K562 (cell line): ENCODE results near the gene ANKS3. TPM values are rescaled to one million over a fixed set of nuclear protein-coding genes. Genes with fewer than 3 reads are reported as not detected.

Experiments
- ATAC-seq: fragments of 200-7000 bp; cut with Tn5 transposase; 3 replicates; pipeline ENCODE4 v1.9.1; 2020; ENCODE audit warnings: moderate library complexity
- BruUV-seq: library from RNA; stranded (reverse); fragments of 400-500 nt; replicated peaks from 2 replicates; lab custom pipeline; 2021; lab: Mats Ljungman, UMichigan
- CTCF ChIA-PET: fragments of 300-600 bp; formaldehyde crosslinking; extraction: SDS; loops from one replicate; lab custom pipeline; 2021; ENCODE audit warnings: low intra/inter-chr PET ratio; lab: Yijun Ruan, JAX
- POLR2A ChIA-PET: fragments of 300-600, 350-650 bp; sonication (Branson Sonifier 250); formaldehyde crosslinking; extraction: SDS; loops from one replicate; lab custom pipeline; 2021; ENCODE audit warnings: antibody characterized with exemption, inconsistent platforms; lab: Yijun Ruan, JAX
- DNase-seq, 4 experiments: peaks; one replicate each; pipeline versions ENCODE4 v3.0.0 to v3.0.0-alpha.2; 2011 to 2018; ENCODE audit warnings: low spot score in 3 of 4, mixed read lengths in 3 of 4; ENCODE audit errors: extremely low read depth in 1 of 4
- FAIRE-seq: peaks from 2 replicates; lab custom pipeline; 2011; peaks lifted over from hg19 to GRCh38; lab: Jason Lieb, UNC
- H2AFZ ChIP-seq: 2 replicates; pipeline ENCODE4 v1.6.0; 2011; ENCODE audit warnings: low read depth, low read length, control low read depth, inconsistent platforms
- H3K27ac ChIP-seq: fragments of 200-600 bp; 3 replicates; pipeline ENCODE4 v1.8.0; 2011; ENCODE audit warnings: low read depth, mild to moderate bottlenecking, control low read depth, inconsistent platforms, low read length, moderate library complexity, mixed read lengths; ENCODE audit errors: extremely low read depth
- H3K27me3 ChIP-seq, 2 experiments: fragments of 300-600 bp in 1 of 2; 2 replicates in 1 of 2; 3 replicates in 1 of 2; pipeline versions ENCODE4 v1.6.0 to v1.8.0; 2011; ENCODE audit warnings: inconsistent platforms in 2 of 2, low read length in 2 of 2, mild to moderate bottlenecking in 1 of 2, mixed read lengths in 1 of 2, moderate library complexity in 1 of 2; ENCODE audit not compliant: control insufficient read depth in 2 of 2, insufficient read depth in 2 of 2
- H3K36me3 ChIP-seq: fragments of 300-600 bp; 3 replicates; pipeline ENCODE4 v1.8.0; 2011; ENCODE audit warnings: mild to moderate bottlenecking, low read length, inconsistent platforms; ENCODE audit not compliant: control insufficient read depth, insufficient read depth
- H3K4me1 ChIP-seq, 2 experiments: fragments of 200-600 bp in 1 of 2; replicated peaks in 1 of 2; 2 replicates in 1 of 2; 3 replicates in 1 of 2; pipeline versions ENCODE4 v1.5.1 to v1.8.0; 2011; ENCODE audit warnings: inconsistent platforms in 2 of 2, low read length in 2 of 2, mild to moderate bottlenecking in 1 of 2, mixed read lengths in 1 of 2, moderate library complexity in 1 of 2; ENCODE audit not compliant: control insufficient read depth in 2 of 2, insufficient read depth in 2 of 2
- H3K4me2 ChIP-seq: 2 replicates; pipeline ENCODE4 v1.6.1; 2011; ENCODE audit warnings: low read length, control low read depth, inconsistent platforms, mixed read lengths; ENCODE audit not compliant: insufficient read depth
- H3K4me3 ChIP-seq: fragments of 200-600 bp; sonication (generic), shearing (Covaris generic); 2 replicates; pipeline ENCODE4 v1.5.1; 2016; ENCODE audit warnings: control low read depth, inconsistent platforms
- H3K79me2 ChIP-seq: fragments of 200-600 bp; 3 replicates; pipeline ENCODE4 v1.8.0; 2011; ENCODE audit warnings: low read length, inconsistent platforms; ENCODE audit not compliant: control insufficient read depth, insufficient read depth
- H3K9ac ChIP-seq, 2 experiments: 2 replicates each; pipeline versions ENCODE4 v1.6.0 to v1.6.1; 2011; ENCODE audit warnings: low read depth in 2 of 2, low read length in 2 of 2, control low read depth in 1 of 2, inconsistent platforms in 1 of 2, mild to moderate bottlenecking in 1 of 2, mixed read lengths in 1 of 2; ENCODE audit not compliant: insufficient read depth in 1 of 2
- H3K9me1 ChIP-seq: one replicate; pipeline ENCODE4 v1.6.0; 2011; ENCODE audit warnings: inconsistent platforms, mild to moderate bottlenecking, low read length, moderate library complexity; ENCODE audit not compliant: control insufficient read depth, insufficient read depth
- H3K9me3 ChIP-seq: replicated peaks from 2 replicates; pipeline ENCODE4 v1.5.1; 2011; ENCODE audit warnings: low read depth, low read length, inconsistent platforms; ENCODE audit not compliant: control insufficient read depth, insufficient read depth
- H4K20me1 ChIP-seq: replicated peaks from 2 replicates; pipeline ENCODE4 v1.6.1; 2011; ENCODE audit warnings: low read length, inconsistent platforms, mixed read lengths; ENCODE audit not compliant: control insufficient read depth, insufficient read depth
- POLR2G ChIP-seq: fragments of 200-400 bp; formaldehyde crosslinking; IDR thresholded peaks from 2 replicates; pipeline ENCODE4 v1.6.1; 2017; ENCODE audit warnings: low read depth, mild to moderate bottlenecking, antibody characterized with exemption, low read length, moderate library complexity
- ZNF507 ChIP-seq: conservative IDR thresholded peaks from 2 replicates; pipeline ENCODE4 v1.6.1; 2017; ENCODE audit warnings: missing genetic modification characterization, missing compliant biosample characterization
- WGBS: fragments of 100-300 bp; shearing (Covaris generic); methylation state at CpG from one replicate; pipeline ENCODE4 v1.1.6; 2016; ENCODE audit warnings: low coverage, mixed read lengths; ENCODE audit not compliant: insufficient coverage; ENCODE audit errors: missing lambda C conversion rate; 5-methylcytosine and 5-hydroxymethylcytosine counted together
- in situ Hi-C: fragments of 300-500 bp; cut with MboI; formaldehyde crosslinking; loops from 4 replicates; pipeline ENCODE4 v1.15.0; 2018; ENCODE audit warnings: inconsistent platforms, mixed read lengths
- intact Hi-C: fragments of 100-400 bp; cut with micrococcal nuclease; formaldehyde crosslinking; loops from 2 replicates; pipeline ENCODE4 v1.14.2; 2022
- polyA plus RNA-seq, 8 experiments: library from polyadenylated mRNA; depleted of rRNA in 4 of 8; stranded (reverse) in 5 of 8; unstranded in 3 of 8; fragments of >200 nt; fragmentation: Nextera tagmentation in 2 of 8; fragmentation: Illumina TruSeq in 1 of 8; extraction: Ambion mirVana in 2 of 8; extraction: Trizol in 1 of 8; gene quantifications; 2 replicates each; pipeline versions ENCODE4 v1.2.1 to v1.2.3, GENCODE V29; 2011 to 2014; ENCODE audit warnings: inconsistent platforms in 1 of 8, missing spikeins in 1 of 8
- total RNA-seq, 7 experiments: library from RNA; depleted of rRNA in 6 of 7; stranded (reverse); fragments of >200 nt in 6 of 7; fragmentation: Illumina TruSeq in 2 of 7; extraction: Trizol in 2 of 7; gene quantifications; 2 replicates each; pipeline versions ENCODE4 v1.2.1 to v1.2.3, GENCODE V29; 2011 to 2021; ENCODE audit warnings: low replicate concordance in 1 of 7
- TF ChIP-seq, protein P1 (sequence below): fragments of 250-450 bp; sonication (Bioruptor Pico); IDR thresholded peaks from 2 replicates; pipeline ENCODE4 v1.8.0; 2021; ENCODE audit warnings: moderate library complexity, mild to moderate bottlenecking, inconsistent platforms

Gene ANKS3
- total and polyA plus RNA-seq, 9 of the 15 experiments (the other 6 are each of a cell fraction or from before 2014, with no cell fraction given): 0.43 to 25.7 (median 14.8) TPM

- FAIRE-seq: no peak
Observed at GRCh38 chr16:4701791-4702465, 32.1 kb downstream of the ANKS3 start.

More at GRCh38 chr16:4701791-4702465, 32.1 kb downstream of the ANKS3 start:
- 81% methylated on average over 15 of the region's 17 CpGs for WGBS
- TF ChIP-seq POLR2G (0 out of 2 replicates have a peak, but pooled peaks have one; percentile 33), ZNF507 (tag) (no peak)
- TF ChIP-seq, protein P1, sequence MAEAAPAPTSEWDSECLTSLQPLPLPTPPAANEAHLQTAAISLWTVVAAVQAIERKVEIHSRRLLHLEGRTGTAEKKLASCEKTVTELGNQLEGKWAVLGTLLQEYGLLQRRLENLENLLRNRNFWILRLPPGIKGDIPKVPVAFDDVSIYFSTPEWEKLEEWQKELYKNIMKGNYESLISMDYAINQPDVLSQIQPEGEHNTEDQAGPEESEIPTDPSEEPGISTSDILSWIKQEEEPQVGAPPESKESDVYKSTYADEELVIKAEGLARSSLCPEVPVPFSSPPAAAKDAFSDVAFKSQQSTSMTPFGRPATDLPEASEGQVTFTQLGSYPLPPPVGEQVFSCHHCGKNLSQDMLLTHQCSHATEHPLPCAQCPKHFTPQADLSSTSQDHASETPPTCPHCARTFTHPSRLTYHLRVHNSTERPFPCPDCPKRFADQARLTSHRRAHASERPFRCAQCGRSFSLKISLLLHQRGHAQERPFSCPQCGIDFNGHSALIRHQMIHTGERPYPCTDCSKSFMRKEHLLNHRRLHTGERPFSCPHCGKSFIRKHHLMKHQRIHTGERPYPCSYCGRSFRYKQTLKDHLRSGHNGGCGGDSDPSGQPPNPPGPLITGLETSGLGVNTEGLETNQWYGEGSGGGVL (CRISPR knock-in tag): no peak
- no peaks in the 10 kb centered on the region for H3K27me3 ChIP-seq
- BruUV-seq: no TSS peak
- DNase-seq (no peak), ATAC-seq (no peak)
- H3K79me2 ChIP-seq: no peaks in the 10 kb centered on the region
- POLR2A ChIA-PET: interaction anchor here (0.6 to 1.3 kb wide), 5 partner anchors 8 to 326 kb away, joined by 3 to 4 read pairs (median 3); partner anchors contain the start of gene ROGDI
- intact Hi-C loops (no loop called here), in situ Hi-C loops (no loop called here)
- H2AFZ ChIP-seq: no peak overlapping the region
- 0 out of 4 replicates have a peak overlapping the region, but pooled peaks of 1 of the 2 experiments have one; percentile 19 for H3K9ac ChIP-seq
- H3K4me3 ChIP-seq: no peak overlapping the region
- H3K9me1 ChIP-seq: peaks cover 3% of the 10 kb centered on the region
- H4K20me1 ChIP-seq: no peaks in the 10 kb centered on the region
- no peak overlapping the region for H3K4me2 ChIP-seq
- peaks cover 89% of the 10 kb centered on the region; the same call in 2 of the 3 replicates for H3K36me3 ChIP-seq
- CTCF ChIA-PET: no interaction called here
- H3K27ac ChIP-seq: no peak overlapping the region
- peaks cover 3 to 19% of the 10 kb centered on the region in 2 experiments; a peak in 3 of 5 replicates for H3K4me1 ChIP-seq
- no peaks in the 10 kb centered on the region for H3K9me3 ChIP-seq
